Right lung (tissue), 5 donors: ENCODE results near the gene TLCD3B. TPM values are rescaled to one million over a fixed set of nuclear protein-coding genes. Genes with fewer than 3 reads are reported as not detected.

Experiments used
- DNase-seq, 2 donors: peaks; one replicate each; pipeline ENCODE4 v3.0.0-alpha.2; 2013
- polyA plus RNA-seq, 5 donors: library from polyadenylated mRNA; unstranded; fragments of 120-200 nt; gene quantifications; one replicate each; pipeline versions ENCODE4 v1.2.1 to v1.2.3, GENCODE V29; 2013; ENCODE audit warnings: inconsistent platforms in 1 of 5, low replicate concordance in 1 of 5; ENCODE audit not compliant: insufficient read length in 5 of 5, insufficient read depth in 1 of 5

The TLCD3B gene
- polyA plus RNA-seq, 5 donors, result 0.66 to 0.97 (median 0.79) TPM

- DNase-seq, result no peak
Measured at GRCh38 chr16:30006659-30007377, 24.3 kb downstream of the TLCD3B start.

- no peak for DNase-seq
Measured at GRCh38 chr16:30006095-30006473, 25.0 kb downstream of the TLCD3B start.

GRCh38 chr16:30005341-30006094, 25.6 kb downstream of the TLCD3B start:
- no peak for DNase-seq

- no peak for DNase-seq
Measured at GRCh38 chr16:30004811-30005242, 26.2 kb downstream of the TLCD3B start.

GRCh38 chr16:30004424-30004776, 26.7 kb downstream of the TLCD3B start:
- no peak for DNase-seq

GRCh38 chr16:30003670-30004423, 27.2 kb downstream of the TLCD3B start:
- no peak for DNase-seq

GRCh38 chr16:30002614-30003346, 28.3 kb downstream of the TLCD3B start:
- no peak for DNase-seq

- no peak for DNase-seq
Measured at GRCh38 chr16:30000735-30001631, 30.1 kb downstream of the TLCD3B start.

GRCh38 chr16:29999605-30000004, 31.5 kb downstream of the TLCD3B start:
- DNase-seq, result no peak

GRCh38 chr16:29996766-29997250, 34.3 kb downstream of the TLCD3B start:
- no peak for DNase-seq

- peak; percentile 95 for DNase-seq
Measured at GRCh38 chr16:29995911-29996765, 34.9 kb downstream of the TLCD3B start, which contains the start of gene INO80E. TSS of gene INO80E (plus strand) at chr16:29996241. CDS start at chr16:29996311, 70 bp downstream.

- peak; percentile 81 to 82 for DNase-seq
Measured at GRCh38 chr16:29995324-29995910, 35.7 kb downstream of the TLCD3B start, which contains the start of gene HIRIP3. TSS of gene HIRIP3 (minus strand) at chr16:29995617. CDS start at chr16:29995605, 12 bp downstream.

GRCh38 chr16:29994600-29995323, 36.3 kb downstream of the TLCD3B start:
- no peak for DNase-seq

GRCh38 chr16:29993903-29994599, 37.0 kb downstream of the TLCD3B start:
- no peak for DNase-seq

GRCh38 chr16:29993191-29993902, 37.7 kb downstream of the TLCD3B start:
- DNase-seq, result no peak

- DNase-seq, result no peak
Measured at GRCh38 chr16:29992344-29992967, 38.6 kb downstream of the TLCD3B start.

GRCh38 chr16:29991571-29991904, 39.5 kb downstream of the TLCD3B start:
- no peak for DNase-seq
